SK-MEL-5 (cell line): ENCODE results near the gene ASMT. TPM values are rescaled to one million over a fixed set of nuclear protein-coding genes. Genes with fewer than 3 reads are reported as not detected.
"Not testable (repeated sequence)": the region's sequence is repeated elsewhere in the genome, so short reads cannot be mapped to it uniquely, and the experiment has no call there.

Experiments used
- DNase-seq: peaks from one replicate; pipeline ENCODE4 v3.0.0-alpha.2; 2016; ENCODE audit warnings: low read depth, low spot score
- in situ Hi-C: cut with HindIII; loops from 2 replicates; pipeline ENCODE4 v1.10.0; 2016; ENCODE audit warnings: low sequenced_read_pairs, high pct_unique_total_duplicates, low pct_unique_long_range_greater_than_20kb
- total RNA-seq: library from RNA; depleted of rRNA; stranded (reverse); fragments of >200 nt; shearing (Covaris generic); gene quantifications from 2 replicates; pipeline ENCODE4 v1.2.3, GENCODE V29; 2014

ASMT gene
- total RNA-seq, 1 experiment from 2014 or later = 2.0 TPM

DNA sequence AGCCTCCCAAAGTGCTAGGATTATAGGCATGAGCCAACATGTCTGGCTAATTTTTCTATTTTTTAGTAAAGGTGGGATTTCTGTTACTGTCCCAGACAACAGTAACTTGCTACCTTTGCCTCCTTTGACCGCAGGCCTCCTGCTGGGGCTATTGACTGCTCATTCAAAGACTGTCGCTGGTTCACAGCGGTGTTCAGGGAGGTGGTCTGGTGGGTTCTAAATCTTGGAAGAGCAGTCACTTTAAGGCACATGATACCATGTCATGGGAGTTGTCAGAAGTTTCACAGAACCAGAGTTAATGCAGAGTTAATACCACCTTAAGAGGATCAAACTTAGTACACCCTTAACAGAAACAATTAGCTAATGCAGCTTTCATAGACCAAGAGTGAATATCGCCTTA, 3.8 kb downstream of the ASMT start:
- in situ Hi-C loops = no loop called here
- peak; percentile 8 for DNase-seq

DNA sequence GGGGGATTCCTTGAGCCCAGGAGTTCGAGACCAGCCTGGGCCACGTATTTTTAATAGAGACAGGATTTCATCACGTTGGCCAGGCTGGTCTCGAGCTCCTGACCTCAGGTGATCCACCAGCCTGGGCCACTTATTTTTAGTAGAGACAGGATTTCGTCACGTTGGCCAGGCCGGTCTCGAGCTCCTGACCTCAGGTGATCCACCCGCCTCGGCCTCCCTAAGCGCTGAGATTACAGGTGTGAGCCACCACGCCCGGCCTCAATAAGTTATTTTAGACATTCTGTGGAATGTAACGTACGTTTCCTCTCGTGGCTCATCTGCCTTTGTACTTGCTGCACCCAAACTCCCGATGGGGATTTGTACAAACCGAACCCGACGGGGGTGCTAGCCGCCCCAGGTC, 8.8 kb downstream of the ASMT start:
- in situ Hi-C loops = no loop called here
- no peak for DNase-seq

DNA sequence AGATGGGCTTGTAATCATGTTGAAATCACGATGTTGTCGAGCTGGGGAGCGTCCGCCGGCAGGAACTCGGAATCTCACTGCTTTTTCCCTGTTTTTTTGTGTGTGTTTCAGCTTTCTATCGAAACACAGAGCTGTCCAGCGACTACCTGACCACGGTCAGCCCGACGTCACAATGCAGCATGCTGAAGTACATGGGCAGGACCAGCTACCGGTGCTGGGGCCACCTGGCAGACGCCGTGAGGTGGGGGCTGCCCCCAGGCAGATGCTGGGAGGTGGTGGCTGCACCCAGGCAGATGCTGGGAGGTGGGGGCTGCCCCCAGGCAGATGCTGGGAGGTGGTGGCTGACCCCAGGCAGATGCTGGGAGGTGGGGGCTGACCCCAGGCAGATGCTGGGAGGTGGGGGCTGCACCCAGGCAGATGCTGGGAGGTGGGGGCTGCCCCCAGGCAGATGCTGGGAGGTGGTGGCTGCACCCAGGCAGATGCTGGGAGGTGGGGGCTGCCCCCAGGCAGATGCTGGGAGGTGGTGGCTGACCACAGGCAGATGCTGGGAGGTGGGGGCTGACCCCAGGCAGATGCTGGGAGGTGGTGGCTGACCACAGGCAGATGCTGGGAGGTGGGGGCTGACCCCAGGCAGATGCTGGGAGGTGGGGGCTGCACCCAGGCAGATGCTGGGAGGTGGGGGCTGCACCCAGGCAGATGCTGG, 9.4 kb downstream of the ASMT start:
- in situ Hi-C loops, DNase-seq: not testable (repeated sequence)

DNA sequence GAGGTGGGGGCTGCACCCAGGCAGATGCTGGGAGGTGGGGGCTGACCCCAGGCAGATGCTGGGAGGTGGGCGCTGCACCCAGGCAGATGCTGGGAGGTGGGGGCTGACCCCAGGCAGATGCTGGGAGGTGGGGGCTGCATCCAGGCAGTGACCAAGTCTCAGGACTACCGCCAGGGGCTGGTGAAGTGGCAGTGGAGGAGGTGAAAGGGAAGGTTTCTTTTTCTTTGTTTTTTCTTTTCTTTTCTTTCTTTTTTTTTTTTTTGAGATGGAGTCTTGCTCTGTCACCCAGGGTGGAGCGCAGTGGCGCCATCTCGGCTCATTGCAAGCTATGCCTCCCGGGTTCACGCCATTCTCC, 10.0 kb downstream of the ASMT start:
- in situ Hi-C loops, DNase-seq: not testable (repeated sequence)

DNA sequence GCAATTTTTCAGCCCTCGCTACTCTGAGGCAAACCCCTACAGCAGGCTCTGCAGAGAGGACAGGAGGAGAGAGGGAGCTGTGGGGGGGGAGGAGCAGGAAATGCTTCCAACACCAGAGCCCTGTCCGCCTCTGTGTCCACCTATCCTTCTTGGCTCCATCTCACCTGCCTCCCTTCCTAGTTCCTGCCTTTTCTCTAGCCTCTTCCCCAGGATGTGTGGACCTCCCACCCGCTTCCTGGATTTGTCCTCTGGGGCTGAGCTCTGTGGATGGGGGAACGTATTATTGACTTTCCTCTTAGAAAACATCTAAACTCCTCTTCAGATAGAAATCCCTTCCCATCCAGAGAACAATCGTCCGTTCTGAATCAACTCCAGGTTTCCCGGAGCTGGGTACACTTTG, 14.4 kb downstream of the ASMT start:
- in situ Hi-C loops = no loop called here
- no peak for DNase-seq

DNA sequence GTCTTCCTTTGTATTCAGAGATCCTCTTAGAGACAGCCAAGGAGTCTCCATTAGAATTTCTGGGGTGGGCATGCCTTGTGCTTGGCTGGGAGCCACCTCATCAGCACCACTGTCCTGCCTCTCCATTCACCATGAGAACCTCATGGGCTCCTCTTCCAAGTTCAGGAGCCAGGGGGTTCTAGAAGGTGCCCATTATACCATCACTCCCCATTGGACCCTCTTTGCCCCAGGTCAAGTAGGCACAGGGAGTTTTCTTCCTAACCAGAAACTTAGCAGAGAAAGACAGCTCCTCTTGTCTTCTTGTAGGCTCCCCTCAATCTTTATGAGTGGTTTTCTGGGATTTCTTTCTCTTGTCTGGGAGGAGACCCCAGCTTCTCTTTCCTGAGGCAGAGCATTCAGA, 31.1 kb downstream of the ASMT start:
- in situ Hi-C loops = no loop called here
- DNase-seq = no peak

DNA sequence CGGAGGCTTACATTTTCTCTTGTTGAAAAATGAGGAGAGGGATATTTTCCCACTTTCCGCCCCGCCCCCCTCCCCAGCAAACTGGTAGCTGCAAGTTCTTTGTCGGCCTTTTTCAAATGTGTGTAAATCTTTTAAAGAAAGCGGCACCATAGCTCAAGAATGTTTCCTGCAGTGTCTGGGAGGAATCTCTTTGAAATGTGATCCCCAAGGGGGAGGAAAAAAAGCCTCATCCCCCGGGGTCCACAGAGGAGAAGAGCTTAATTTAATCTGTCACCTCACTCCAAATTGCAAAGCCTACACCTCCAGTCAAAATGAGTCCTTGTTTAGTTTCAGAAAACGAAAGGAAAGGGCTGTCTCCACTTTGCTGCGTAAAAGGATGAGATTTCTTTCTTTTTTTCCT, 34.8 kb downstream of the ASMT start:
- in situ Hi-C loops = no loop called here
- DNase-seq = no peak

DNA sequence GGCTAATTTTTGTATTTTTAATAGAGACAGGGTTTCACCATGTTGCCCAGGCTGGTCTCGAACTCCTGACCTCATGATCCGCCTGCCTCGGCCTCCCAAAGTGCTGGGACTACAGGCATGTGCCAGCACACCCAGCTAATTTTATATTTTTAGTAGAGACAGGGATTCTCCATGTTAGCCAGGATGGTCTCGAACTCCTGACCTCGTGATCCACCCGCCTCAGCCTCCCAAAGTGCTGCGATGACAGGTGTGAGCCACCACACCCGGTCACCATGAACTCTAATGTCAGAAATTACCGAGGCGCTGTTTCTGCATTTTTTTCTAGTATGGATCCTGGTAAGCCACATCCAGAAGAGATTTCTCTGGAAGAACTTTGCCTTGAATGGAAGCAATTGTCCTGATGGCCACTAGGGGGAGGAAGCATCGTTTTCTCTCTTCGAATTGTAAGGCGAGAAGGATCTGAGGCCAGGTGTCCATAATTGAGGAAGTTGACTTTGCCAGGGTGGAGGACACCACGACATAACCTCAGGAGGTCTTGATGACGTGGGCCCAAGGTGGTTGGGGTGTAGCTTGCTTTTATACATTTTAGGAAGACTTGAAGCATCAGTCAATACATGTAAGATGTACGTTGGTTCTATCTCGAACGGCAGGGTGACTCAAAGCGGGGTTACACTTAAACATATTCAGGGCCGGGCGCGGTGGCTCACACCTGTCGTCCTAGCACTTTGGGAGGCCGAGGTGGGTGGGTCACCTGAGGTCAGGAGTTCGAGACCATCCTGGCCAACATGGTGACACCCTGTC, 37.4 kb downstream of the ASMT start:
- peak; percentile 58 for DNase-seq
- in situ Hi-C loops = not testable (repeated sequence)

DNA sequence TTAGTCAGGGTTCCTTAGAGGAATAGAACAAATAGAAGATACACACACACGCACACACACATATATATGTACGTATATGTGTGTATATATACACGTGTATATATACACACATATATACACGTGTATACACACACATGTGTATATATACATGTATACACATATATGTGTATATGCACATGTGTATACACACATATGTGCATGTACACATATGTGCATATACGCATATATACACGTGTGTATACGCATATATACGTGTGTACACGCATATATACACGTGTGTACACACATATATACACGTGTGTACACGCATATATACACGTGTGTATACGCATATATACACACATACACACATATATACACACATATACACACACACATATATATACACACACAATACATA, 41.5 kb downstream of the ASMT start:
- in situ Hi-C loops = no loop called here
- DNase-seq = no peak

DNA sequence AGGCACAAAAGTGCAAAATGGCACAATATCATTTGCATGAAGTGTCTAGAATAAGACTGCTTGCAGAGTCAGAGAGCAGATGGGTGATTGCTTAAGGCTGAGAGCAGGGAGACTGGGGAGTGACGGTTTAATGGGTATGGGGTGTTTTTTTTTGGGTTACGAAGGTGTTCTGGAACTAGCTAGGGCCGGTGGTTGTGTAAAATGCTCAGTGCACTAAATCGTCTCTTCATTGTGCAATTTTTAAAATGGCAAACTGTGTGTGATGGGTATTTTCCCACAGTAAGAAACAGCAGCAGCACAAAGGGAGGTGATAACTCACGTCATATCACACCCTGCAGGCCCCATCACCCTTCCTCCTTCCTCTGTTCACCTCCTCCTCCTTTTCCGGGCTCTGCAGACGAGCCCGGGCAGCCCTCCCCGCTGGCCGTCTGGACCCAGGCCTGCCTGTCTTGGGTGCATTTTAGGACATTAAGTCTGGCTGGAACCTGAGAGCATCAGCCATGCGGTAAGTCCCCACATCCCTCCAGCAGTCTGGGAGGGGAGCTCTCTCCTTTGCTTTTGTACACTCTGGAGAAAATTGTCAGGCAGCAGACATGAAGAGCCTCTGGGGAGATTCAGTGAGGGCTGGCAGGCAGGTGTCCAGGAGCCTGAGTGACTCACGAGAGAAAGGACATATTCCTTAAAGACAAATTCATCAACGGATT, 42.7 kb downstream of the ASMT start:
- in situ Hi-C loops = no loop called here
- no peak for DNase-seq

DNA sequence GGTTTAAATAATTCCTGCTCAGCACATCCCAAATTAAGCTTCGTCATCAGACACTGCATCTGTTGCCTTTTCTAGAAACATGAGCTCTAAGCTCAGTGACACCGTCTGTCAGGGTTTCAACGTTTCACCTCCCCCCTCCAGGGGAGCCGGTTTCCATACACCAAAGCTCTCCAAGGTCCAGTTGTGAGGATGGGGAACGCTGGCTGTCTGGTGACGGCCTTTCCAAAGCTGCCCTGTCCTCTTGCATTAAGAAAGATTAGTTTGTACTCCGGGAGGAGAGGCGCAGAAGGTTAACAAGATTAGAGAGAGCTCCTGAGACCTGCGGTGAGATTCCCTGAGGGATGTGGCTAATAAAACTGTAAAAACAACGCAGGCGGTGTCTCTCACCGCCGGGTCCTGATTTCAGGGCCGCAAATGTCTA, 43.2 kb downstream of the ASMT start:
- in situ Hi-C loops = no loop called here
- no peak for DNase-seq

DNA sequence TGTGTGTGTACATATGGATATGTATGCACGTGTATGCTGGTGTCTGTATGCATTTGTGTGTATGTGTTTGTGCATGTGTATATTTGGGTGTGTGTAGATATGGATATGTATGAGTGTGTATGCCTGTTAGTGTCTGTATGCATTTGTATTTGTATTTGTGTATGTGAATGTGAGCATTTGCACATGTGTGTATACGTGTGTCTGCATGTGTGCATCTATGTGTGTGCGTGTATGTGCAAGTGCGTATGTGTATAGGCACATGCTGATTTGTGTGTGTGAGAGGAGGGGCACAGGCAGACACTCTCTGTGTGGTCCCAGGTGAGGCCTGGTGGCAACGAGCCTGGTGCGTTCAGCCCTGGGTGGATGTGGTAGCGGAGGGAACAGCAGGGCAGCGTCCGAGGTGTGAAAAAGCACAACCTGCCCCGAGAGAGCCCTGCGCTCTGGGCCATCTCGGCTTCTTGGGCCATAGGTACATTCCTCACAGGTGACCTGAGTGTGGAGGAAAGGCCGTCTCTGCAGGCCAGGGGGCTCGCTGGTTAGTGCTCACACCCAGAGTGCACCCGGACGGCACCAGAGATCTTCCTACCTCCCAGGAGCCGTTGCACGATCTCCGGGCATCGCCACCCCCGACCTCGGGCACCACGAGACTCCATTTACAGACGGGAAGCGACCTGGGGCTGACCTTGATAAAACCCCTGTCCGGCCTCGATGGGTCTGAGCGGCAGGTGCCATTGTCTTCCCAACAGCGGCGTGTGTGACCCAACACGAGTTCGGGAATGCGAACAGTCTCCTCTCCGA, 45.0 kb downstream of the ASMT start:
- in situ Hi-C loops = no loop called here

DNA sequence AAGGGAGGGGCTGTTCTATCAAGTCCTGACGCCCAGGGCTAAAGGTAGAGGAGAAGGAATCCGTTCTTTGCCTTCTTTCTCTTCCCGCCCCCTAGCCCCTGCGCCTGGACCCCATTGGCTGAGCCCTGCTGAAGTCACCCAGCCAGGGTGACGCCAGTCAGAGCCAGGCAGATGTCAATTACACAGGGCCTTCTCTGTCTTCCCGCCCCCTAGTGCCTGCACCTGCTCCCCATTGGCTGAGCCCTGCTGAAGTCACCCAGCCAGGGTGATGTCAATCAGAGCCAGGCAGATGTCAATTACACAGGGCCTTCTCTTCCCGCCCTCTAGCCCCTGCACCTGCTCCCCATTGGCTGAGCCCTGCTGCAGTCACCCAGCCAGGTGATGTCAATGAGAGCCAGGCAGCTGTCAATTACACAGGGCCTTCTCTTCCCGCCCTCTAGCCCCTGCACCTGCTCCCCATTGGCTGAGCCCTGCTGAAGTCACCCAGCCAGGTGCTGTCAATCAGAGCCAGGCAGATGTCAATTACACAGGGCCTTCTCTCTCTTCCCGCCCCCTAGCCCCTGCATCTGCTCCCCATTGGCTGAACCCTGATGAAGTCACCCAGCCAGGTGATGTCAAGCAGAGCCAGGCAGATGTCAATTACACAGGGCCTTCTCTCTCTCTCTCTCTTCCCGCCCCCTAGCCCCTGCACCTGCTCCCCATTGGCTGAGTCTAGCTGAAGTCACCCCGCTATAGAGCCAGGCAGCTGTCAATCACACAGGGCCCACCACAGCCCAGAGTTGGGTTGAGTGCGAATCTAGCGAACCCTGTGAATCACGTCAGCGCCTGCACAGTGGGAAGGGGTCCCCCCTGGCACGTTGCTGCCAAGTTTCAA, 46.4 kb downstream of the ASMT start:
- peak; percentile 41 for DNase-seq
- in situ Hi-C loops = no loop called here

More for the DNA sequence above, 45.0 kb downstream of the ASMT start:
- DNase-seq = no peak

DNA sequence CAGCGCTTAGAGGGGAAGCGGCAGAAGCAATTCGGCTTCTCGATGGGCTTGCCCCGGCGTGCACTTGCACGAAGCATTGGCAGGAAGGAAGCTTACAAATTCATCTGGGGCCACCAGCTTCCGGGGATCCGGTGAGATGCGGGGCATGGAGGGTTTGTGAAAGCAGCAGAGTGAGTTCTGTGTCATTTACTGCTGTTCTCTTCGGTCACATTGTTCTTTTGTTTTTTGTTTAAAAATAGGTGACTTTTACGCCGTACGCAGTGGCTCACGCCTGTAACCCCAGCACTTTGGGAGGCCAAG, 47.0 kb downstream of the ASMT start:
- in situ Hi-C loops = no loop called here
- no peak for DNase-seq

DNA sequence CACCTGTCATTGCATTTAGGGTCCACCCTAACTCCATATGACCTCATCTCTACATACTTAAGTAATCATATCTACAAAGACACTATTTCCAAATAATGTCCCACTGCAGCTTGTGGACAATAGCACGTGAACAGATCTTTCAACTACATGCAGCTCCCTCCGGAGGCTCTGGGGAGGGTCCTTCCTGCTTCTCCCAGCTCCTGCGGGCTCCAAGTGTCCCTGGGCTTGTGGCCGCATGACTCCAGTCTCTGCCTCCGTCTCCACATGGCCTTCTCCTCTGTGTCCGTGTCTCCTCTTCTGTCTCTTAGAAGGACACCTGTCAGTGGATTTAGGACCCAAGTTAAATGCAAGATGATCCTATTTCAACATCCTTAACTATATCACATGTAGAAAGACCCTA, 52.7 kb downstream of the ASMT start:
- no peak for DNase-seq
- in situ Hi-C loops = no loop called here

DNA sequence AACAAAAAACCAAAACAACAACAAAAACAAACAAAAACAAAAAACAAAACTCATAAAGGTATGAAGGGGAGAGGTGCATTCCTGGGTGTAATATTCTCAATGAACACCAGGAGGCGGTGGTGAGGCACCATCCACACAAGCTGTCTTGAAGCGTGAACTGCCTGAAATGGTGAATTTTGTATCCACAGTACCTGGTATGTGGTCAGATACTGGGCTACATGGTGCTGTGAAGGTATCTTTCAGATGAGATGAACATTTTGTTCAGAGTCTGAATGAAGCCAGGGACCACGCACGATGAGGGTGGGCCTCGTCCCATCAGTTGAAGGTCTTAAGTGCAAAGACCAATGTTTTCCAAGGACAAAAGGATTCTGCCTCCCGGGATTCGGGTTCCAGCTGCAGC, 58.5 kb downstream of the ASMT start:
- DNase-seq = peak; percentile 35
- in situ Hi-C loops = no loop called here

DNA sequence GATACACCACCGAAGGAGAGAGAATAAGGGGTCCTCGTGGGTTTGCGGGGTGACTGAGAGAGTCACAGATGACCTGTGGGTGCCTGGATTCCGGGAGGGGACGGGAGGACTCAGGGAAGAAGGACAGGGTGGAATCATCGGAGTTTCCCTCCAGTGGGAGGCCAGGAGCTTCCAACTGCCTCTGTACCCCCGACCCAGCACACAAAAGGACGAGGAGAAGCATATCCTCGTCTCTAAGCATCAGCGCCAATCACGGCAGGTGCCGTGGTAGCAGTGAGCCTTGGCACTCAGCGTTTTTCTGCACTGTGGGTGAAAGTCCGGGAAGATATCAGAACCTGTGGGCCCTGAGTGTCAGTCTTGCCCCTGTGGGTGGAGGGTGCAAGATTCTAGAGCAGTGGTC, 62.0 kb downstream of the ASMT start:
- in situ Hi-C loops = no loop called here
- no peak for DNase-seq
